GM19468 (cell line): Measurements from ENCODE around the gene PNP.
"Not testable (repeated sequence)": the region's sequence is repeated elsewhere in the genome, so short reads cannot be mapped to it uniquely, and the experiment has no call there.

Experiments
- ATAC-seq: cut with Tn5 transposase; IDR thresholded peaks from one replicate; pipeline ENCODE4 v1.9.1; 2021; ENCODE audit warnings: mild to moderate bottlenecking, moderate library complexity, moderate number of reproducible peaks; ENCODE audit not compliant: unreplicated experiment; ENCODE audit errors: extremely low read depth

PNP gene

GRCh38 chr14:20469242-20469889 lies at the start of gene PNP:
TSS of gene PNP (plus strand) at chr14:20469406. CDS start at chr14:20469525, 119 bp downstream.
- ATAC-seq: peak; percentile 82

GRCh38 chr14:20419419-20419818 lies 49.8 kb upstream of the PNP start:
- ATAC-seq: no peak

GRCh38 chr14:20421267-20421666 lies 47.9 kb upstream of the PNP start:
- ATAC-seq: no peak

- no peak for ATAC-seq
Measured at GRCh38 chr14:20422886-20423285, 46.3 kb upstream of the PNP start.

- no peak for ATAC-seq
Measured at GRCh38 chr14:20424851-20425250, 44.4 kb upstream of the PNP start.

GRCh38 chr14:20427231-20428009 lies 41.8 kb upstream of the PNP start:
- no peak for ATAC-seq

GRCh38 chr14:20428010-20428365 lies 41.2 kb upstream of the PNP start:
- ATAC-seq: no peak

- ATAC-seq: no peak
Measured at GRCh38 chr14:20428802-20429201, 40.4 kb upstream of the PNP start.

- no peak for ATAC-seq
Measured at GRCh38 chr14:20429801-20430669, 39.2 kb upstream of the PNP start.

GRCh38 chr14:20434701-20435581 lies 34.3 kb upstream of the PNP start:
- no peak for ATAC-seq

GRCh38 chr14:20435582-20436362 lies 33.4 kb upstream of the PNP start, which contains the start of gene KLHL33:
TSS of gene KLHL33 (minus strand) at chr14:20436166. CDS start at chr14:20435811, 355 bp downstream.
- ATAC-seq: no peak

- no peak for ATAC-seq
Measured at GRCh38 chr14:20436363-20436755, 32.8 kb upstream of the PNP start.

- ATAC-seq: no peak
Measured at GRCh38 chr14:20438664-20439063, 30.5 kb upstream of the PNP start.

GRCh38 chr14:20440465-20440864 lies 28.7 kb upstream of the PNP start:
- no peak for ATAC-seq

GRCh38 chr14:20440882-20441281 lies 28.3 kb upstream of the PNP start:
- no peak for ATAC-seq

GRCh38 chr14:20441461-20441860 lies 27.7 kb upstream of the PNP start:
- ATAC-seq: no peak

- ATAC-seq: not testable (repeated sequence)
Measured at GRCh38 chr14:20443650-20444049, 25.6 kb upstream of the PNP start.

- ATAC-seq: no peak
Measured at GRCh38 chr14:20446889-20447288, 22.3 kb upstream of the PNP start.

GRCh38 chr14:20452831-20453230 lies 16.4 kb upstream of the PNP start:
- ATAC-seq: not testable (repeated sequence)
